ENCODE data around the gene PRRT2. TPM values are rescaled to one million over a fixed set of nuclear protein-coding genes. Genes with fewer than 3 reads are reported as not detected.
A peak's percentile ranks its signal among the peaks of the same experiment; 100 is the strongest.

Gene PRRT2
- total RNA-seq, 1 donor from 2014 or later = 3.0 TPM

GRCh38 chr16:29862884-29863668 lies 51.1 kb downstream of the PRRT2 start, which contains the start of gene CDIPT:
Gene CDIPT (minus strand): TSS chr16:29863226. CDS start chr16:29862857, 369 bp downstream.
- peak; percentile 99 for DNase-seq

GRCh38 chr16:29863669-29863984 lies 51.6 kb downstream of the PRRT2 start:
- DNase-seq = no peak

GRCh38 chr16:29864205-29864604 lies 52.2 kb downstream of the PRRT2 start:
- DNase-seq = no peak

Small RNAs within 50 kb of the gene (small RNA-seq; reads per million reads assigned to genes)
- gene AC009133.6 (ENCODE audit: low replicate concordance) = not detected
- not detected for gene AC120114.4 (ENCODE audit: low replicate concordance)

Other genes with a start within 250 kb of the PRRT2 start
- 0.62 TPM for gene SPN, start 148.9 kb upstream of the PRRT2 start, total RNA-seq
- gene QPRT, start 133.0 kb upstream of the PRRT2 start, total RNA-seq = 24.9 TPM
- 0.72 TPM for gene C16orf54, start 66.2 kb upstream of the PRRT2 start, total RNA-seq
- not detected for gene ZG16, start 33.9 kb upstream of the PRRT2 start, total RNA-seq
- gene KIF22, start 21.4 kb upstream of the PRRT2 start, total RNA-seq = 43.0 TPM
- 109 TPM for gene MAZ, start 5.7 kb upstream of the PRRT2 start, total RNA-seq
- gene PAGR1, start 4.0 kb downstream of the PRRT2 start, total RNA-seq = 25.5 TPM
- gene MVP, start 8.3 kb downstream of the PRRT2 start, total RNA-seq = 54.0 TPM
- 47.5 TPM for gene CDIPT, start 51.0 kb downstream of the PRRT2 start, total RNA-seq
- 4.7 TPM for gene SEZ6L2, start 87.4 kb downstream of the PRRT2 start, total RNA-seq
- 1.6 TPM for gene ASPHD1, start 88.3 kb downstream of the PRRT2 start, total RNA-seq
- gene KCTD13, start 114.0 kb downstream of the PRRT2 start, total RNA-seq = 8.7 TPM
- gene TMEM219, start 149.9 kb downstream of the PRRT2 start, total RNA-seq = 28.2 TPM
- gene TAOK2, start 161.7 kb downstream of the PRRT2 start, total RNA-seq = 37.7 TPM
- 13.1 TPM for gene HIRIP3, start 183.4 kb downstream of the PRRT2 start, total RNA-seq
- 38.1 TPM for gene INO80E, start 184.0 kb downstream of the PRRT2 start, total RNA-seq
- 1.0 TPM for gene DOC2A, start 198.8 kb downstream of the PRRT2 start, total RNA-seq
- not detected for gene C16orf92, start 211.0 kb downstream of the PRRT2 start, total RNA-seq
- 0.82 TPM for gene TLCD3B, start 219.1 kb downstream of the PRRT2 start, total RNA-seq

Measured in tongue (tissue), 3 donors.